SU-DHL-6 (cell line): Measurements from ENCODE around the gene RETREG1.

Experiments used
- H2AFZ ChIP-seq: fragments of 200-600 bp; sonication (generic); 2 replicates; pipeline ENCODE4 v1.6.1; 2014; ENCODE audit warnings: low read depth, mild to moderate bottlenecking, moderate library complexity, mixed read lengths, antibody characterized with exemption, low read length; ENCODE audit not compliant: severe bottlenecking
- H3F3A ChIP-seq: fragments of 200-600 bp; shearing (Covaris generic); 2 replicates; pipeline ENCODE4 v1.6.0; 2016; ENCODE audit warnings: antibody characterized with exemption, mild to moderate bottlenecking; ENCODE audit not compliant: insufficient read depth
- H3K27ac ChIP-seq: fragments of 200-600 bp; sonication (generic); 2 replicates; pipeline ENCODE4 v1.5.1; 2016; ENCODE audit warnings: low read depth, mild to moderate bottlenecking, low read length, moderate library complexity, mixed read lengths
- H3K27me3 ChIP-seq: fragments of 200-600 bp; sonication (generic), shearing (Covaris generic); 2 replicates; pipeline ENCODE4 v1.6.0; 2014; ENCODE audit warnings: mild to moderate bottlenecking, low read length
- H3K36me3 ChIP-seq: fragments of 200-600 bp; sonication (generic); 2 replicates; pipeline ENCODE4 v1.6.1; 2014; ENCODE audit warnings: mild to moderate bottlenecking, low read length, mixed read lengths
- H3K4me2 ChIP-seq: fragments of 300-600, 200-600 bp; shearing (Covaris generic), sonication (generic); 2 replicates; pipeline ENCODE4 v1.6.0; 2014; ENCODE audit warnings: low read length, low read depth, mild to moderate bottlenecking; ENCODE audit not compliant: poor library complexity, severe bottlenecking
- H3K4me3 ChIP-seq: fragments of 200-600 bp; sonication (generic); 2 replicates; pipeline ENCODE4 v1.5.1; 2014; ENCODE audit warnings: antibody characterized with exemption, low read length, mild to moderate bottlenecking, mixed read lengths; ENCODE audit not compliant: insufficient read depth, poor library complexity, severe bottlenecking
- H3K79me2 ChIP-seq: fragments of 200-600 bp; sonication (generic); 2 replicates; pipeline ENCODE4 v1.6.1; 2014; ENCODE audit warnings: mild to moderate bottlenecking, low read length, moderate library complexity; ENCODE audit not compliant: insufficient read depth
- H3K9ac ChIP-seq: fragments of 200-600 bp; sonication (generic); 2 replicates; pipeline ENCODE4 v1.7.0; 2014; ENCODE audit warnings: mild to moderate bottlenecking, low read length
- H3K9me2 ChIP-seq: fragments of 200-600 bp; sonication (generic); replicated peaks from 2 replicates; pipeline ENCODE4 v1.6.1; 2014; ENCODE audit warnings: low read length; ENCODE audit not compliant: insufficient read depth
- H3K9me3 ChIP-seq: fragments of 200-600 bp; sonication (generic); 2 replicates; pipeline ENCODE4 v1.6.1; 2014; ENCODE audit warnings: low read length, mixed read lengths; ENCODE audit not compliant: insufficient read depth
- H4K20me1 ChIP-seq: fragments of 200-600 bp; sonication (generic); 2 replicates; pipeline ENCODE4 v1.6.1; 2014; ENCODE audit warnings: low read depth, mild to moderate bottlenecking, antibody characterized with exemption, low read length, moderate library complexity, mixed read lengths
- CTCF ChIP-seq: fragments of 200-600 bp; sonication (generic); IDR thresholded peaks from one replicate; pipeline ENCODE4 v1.5.1; 2017; ENCODE audit warnings: antibody characterized with exemption, mild to moderate bottlenecking, low read length, moderate library complexity; ENCODE audit not compliant: insufficient read depth, poor library complexity, severe bottlenecking
- EZH2phosphoT487 ChIP-seq: fragments of 200-600 bp; sonication (generic), shearing (Covaris generic); conservative IDR thresholded peaks from 2 replicates; pipeline ENCODE4 v1.6.1; 2018; ENCODE audit warnings: mild to moderate bottlenecking, antibody characterized with exemption, low read length, moderate library complexity, mixed read lengths

Gene RETREG1

DNA sequence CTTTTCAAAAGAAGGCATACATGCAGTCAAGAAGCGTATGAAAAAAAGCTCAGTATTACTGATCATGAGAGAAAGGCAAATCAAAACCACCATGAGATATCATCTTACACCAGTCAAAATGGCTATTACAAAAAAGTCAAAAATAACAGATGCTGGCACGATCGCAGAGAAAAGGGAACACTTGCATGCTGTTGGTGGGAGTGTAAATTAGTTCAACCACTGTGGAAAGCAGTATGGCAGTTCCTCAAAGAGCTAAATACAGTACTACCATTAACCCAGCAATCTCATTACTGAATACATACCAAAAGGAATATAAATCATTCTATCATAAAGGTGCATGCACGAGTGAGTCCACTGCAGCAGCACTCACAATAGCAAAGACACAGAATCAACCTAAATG lies 24.5 kb downstream of the RETREG1 start:
- no peak overlapping the region for H3K4me3 ChIP-seq
- no peak overlapping the region for H2AFZ ChIP-seq
- no peak overlapping the region for H3K27ac ChIP-seq
- no peaks in the 10 kb centered on the region for H3K36me3 ChIP-seq
- no peaks in the 10 kb centered on the region for H3K9me3 ChIP-seq
- no peaks in the 10 kb centered on the region for H3K27me3 ChIP-seq
- TF ChIP-seq EZH2phosphoT487 (no peak), CTCF (no peak)
- no peak overlapping the region for H3K9ac ChIP-seq
- H4K20me1 ChIP-seq: no peaks in the 10 kb centered on the region
- H3K4me2 ChIP-seq: no peak overlapping the region
- H3K9me2 ChIP-seq: no peaks in the 10 kb centered on the region
- H3F3A ChIP-seq: no peaks in the 10 kb centered on the region
- no peaks in the 10 kb centered on the region for H3K79me2 ChIP-seq

DNA sequence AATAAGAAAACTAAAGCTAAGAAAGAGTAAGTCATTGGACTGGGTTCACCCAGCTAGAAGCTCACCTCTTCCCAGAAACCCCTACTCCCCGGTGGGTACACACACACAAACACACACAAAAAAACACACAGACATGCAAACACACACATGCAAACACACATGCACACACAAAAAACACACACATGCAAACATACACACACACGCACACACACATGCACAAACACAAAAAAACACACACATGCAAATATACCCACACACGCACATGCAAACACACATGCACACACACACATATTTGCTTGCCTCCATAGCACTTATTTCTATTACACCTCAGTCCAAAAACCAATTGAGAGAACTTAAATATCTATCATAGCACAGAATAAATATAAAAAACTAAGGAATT lies 26.1 kb downstream of the RETREG1 start:
- Histone ChIP-seq H3K9me3 (no peaks in the 10 kb centered on the region), H3K27ac (no peak overlapping the region), H4K20me1 (no peaks in the 10 kb centered on the region), H3K27me3 (no peaks in the 10 kb centered on the region), H3K4me3 (no peak overlapping the region), H3K79me2 (no peaks in the 10 kb centered on the region), H3F3A (no peaks in the 10 kb centered on the region), H3K9ac (no peak overlapping the region), H3K4me2 (no peak overlapping the region), H2AFZ (no peak overlapping the region), H3K9me2 (no peaks in the 10 kb centered on the region), H3K36me3 (no peaks in the 10 kb centered on the region)
- TF ChIP-seq EZH2phosphoT487 (no peak), CTCF (no peak)

- Histone ChIP-seq H3K27ac (no peak overlapping the region), H3K4me2 (no peak overlapping the region), H3K9me2 (no peaks in the 10 kb centered on the region), H3K27me3 (no peaks in the 10 kb centered on the region), H3K4me3 (no peak overlapping the region), H3K36me3 (no peaks in the 10 kb centered on the region), H3K9me3 (no peaks in the 10 kb centered on the region), H2AFZ (no peak overlapping the region), H4K20me1 (no peaks in the 10 kb centered on the region), H3K79me2 (no peaks in the 10 kb centered on the region), H3F3A (no peaks in the 10 kb centered on the region), H3K9ac (no peak overlapping the region)
- no peak for TF ChIP-seq EZH2phosphoT487
- TF ChIP-seq CTCF: no peak
Observed at GRCh38 chr5:16589658-16590057, 27.1 kb downstream of the RETREG1 start.
